Measurements from ENCODE around the gene ACP7.

DNA sequence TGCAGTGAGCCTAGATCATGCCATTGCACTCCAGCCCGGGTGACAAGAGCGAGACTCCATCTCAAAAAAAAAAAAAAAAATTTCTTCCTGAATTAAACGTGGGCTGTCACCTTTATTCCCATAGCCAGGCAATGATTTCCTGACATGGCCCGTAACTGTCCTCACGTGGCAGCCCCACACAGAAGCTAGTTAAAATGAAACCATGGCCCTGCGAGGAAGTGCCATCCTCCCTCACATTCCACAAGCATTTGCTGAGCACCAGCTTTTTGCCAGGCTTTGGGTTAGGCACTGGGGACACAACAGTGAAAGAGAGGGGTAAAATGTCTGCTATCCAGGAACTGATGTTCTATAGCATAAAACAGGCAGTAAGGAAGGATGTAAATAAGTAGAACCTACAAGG lies 38.7 kb upstream of the ACP7 start:
- no peak for TF ChIP-seq CTCF (IDR thresholded peaks at IDR 0.05)
- TF ChIP-seq POLR2A (IDR thresholded peaks at IDR 0.05; ENCODE audit: low read length) = no peak
- TF ChIP-seq RFX5 (IDR thresholded peaks at IDR 0.05) = no peak
- no peak for TF ChIP-seq NR3C1 (IDR thresholded peaks at IDR 0.05)
- no peak for TF ChIP-seq REST (IDR thresholded peaks at IDR 0.05)
- TF ChIP-seq ATOH8 (CRISPR knock-in tag; IDR thresholded peaks at IDR 0.05; ENCODE audit: low read depth) = no peak
- no peak for TF ChIP-seq POLR2AphosphoS2 (conservative IDR thresholded peaks at IDR 0.05; ENCODE audit: low read length)
- no peak for TF ChIP-seq TP53 (CRISPR knock-in tag; IDR thresholded peaks at IDR 0.05)
- TF ChIP-seq BHLHE40 (IDR thresholded peaks at IDR 0.05; ENCODE audit: low read depth, low read length) = no peak
- no peak for TF ChIP-seq MAFK (IDR thresholded peaks at IDR 0.05; ENCODE audit: partially characterized antibody)
- TF ChIP-seq, protein P1, sequence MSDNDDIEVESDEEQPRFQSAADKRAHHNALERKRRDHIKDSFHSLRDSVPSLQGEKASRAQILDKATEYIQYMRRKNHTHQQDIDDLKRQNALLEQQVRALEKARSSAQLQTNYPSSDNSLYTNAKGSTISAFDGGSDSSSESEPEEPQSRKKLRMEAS (IDR thresholded peaks at IDR 0.05) = no peak
- TF ChIP-seq PBX3 (IDR thresholded peaks at IDR 0.05) = no peak

Data from A549 (cell line).